ENCODE data around the gene PSMD5. TPM values are rescaled to one million over a fixed set of nuclear protein-coding genes. Genes with fewer than 3 reads are reported as not detected.

The PSMD5 gene
- total RNA-seq, 1 donor from 2014 or later, result 54.3 TPM

DNA sequence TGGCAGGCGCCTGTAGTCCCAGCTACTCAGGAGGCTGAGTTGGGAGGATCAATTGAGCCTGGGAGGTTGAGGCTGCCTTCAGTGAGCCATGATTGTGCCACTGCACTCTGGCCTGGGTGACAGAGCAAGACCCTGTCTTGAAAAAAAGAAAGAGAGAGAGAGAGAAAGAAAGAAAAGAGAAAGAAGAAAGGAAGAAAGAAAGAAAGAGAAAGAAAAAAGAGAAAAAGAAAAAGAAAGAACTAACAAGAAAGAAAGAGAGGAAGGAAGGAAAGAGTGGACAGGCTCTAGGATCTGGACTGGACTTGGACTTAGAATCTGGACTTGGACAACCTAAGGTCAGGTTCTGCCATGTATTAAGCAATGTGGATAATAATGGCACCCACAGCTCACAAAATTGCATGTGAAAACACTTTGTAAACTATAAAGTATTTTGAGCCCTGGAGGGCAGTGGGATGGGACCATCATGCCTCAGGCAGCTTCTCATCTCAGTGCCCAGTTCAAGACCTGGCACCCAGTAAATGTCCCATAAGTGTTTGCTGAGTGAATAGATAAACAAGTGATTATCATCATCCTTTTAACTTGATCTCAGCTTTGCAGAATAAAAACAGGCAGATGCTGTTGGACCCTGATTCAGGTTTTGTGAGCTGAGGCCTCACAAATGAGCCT, 47.0 kb upstream of the PSMD5 start:
- Mint-ChIP-seq H3K27ac (ENCODE audit: unreplicated experiment) (peak overlapping the region; percentile 54), H3K4me1 (ENCODE audit: low read depth) (peaks cover 47% of the 10 kb centered on the region), H3K27me3 (ENCODE audit: low read depth) (no peaks in the 10 kb centered on the region), H3K9me3 (ENCODE audit: low read depth) (no peaks in the 10 kb centered on the region), H3K36me3 (ENCODE audit: low read depth) (no peaks in the 10 kb centered on the region), H3K4me3 (ENCODE audit: unreplicated experiment) (no peak overlapping the region)
- TF ChIP-seq, protein P1, sequence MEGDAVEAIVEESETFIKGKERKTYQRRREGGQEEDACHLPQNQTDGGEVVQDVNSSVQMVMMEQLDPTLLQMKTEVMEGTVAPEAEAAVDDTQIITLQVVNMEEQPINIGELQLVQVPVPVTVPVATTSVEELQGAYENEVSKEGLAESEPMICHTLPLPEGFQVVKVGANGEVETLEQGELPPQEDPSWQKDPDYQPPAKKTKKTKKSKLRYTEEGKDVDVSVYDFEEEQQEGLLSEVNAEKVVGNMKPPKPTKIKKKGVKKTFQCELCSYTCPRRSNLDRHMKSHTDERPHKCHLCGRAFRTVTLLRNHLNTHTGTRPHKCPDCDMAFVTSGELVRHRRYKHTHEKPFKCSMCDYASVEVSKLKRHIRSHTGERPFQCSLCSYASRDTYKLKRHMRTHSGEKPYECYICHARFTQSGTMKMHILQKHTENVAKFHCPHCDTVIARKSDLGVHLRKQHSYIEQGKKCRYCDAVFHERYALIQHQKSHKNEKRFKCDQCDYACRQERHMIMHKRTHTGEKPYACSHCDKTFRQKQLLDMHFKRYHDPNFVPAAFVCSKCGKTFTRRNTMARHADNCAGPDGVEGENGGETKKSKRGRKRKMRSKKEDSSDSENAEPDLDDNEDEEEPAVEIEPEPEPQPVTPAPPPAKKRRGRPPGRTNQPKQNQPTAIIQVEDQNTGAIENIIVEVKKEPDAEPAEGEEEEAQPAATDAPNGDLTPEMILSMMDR (IDR thresholded peaks at IDR 0.05), result no peak
- DNase-seq (ENCODE audit: low spot score), result no peak

DNA sequence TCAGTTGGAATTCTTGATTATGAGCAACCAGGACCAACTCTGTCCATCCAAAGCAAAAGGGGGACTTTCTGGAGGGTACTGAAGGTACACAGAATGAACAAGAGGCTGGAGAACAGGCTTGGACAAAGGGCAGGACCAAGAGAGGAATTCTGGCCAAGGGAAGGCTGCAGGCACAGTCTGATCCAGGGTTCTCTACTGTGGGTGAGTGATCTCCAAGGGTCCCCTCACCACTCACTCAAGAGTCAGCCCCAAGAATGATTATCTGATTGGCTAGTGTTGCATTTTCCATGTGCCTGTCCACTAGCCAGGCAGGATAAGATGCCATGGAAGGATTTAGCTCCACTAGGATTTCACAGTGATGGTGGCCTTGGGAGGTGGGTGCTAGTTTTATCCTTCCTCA, 45.9 kb upstream of the PSMD5 start:
- Mint-ChIP-seq H3K4me1 (ENCODE audit: low read depth) (peaks cover 47% of the 10 kb centered on the region), H3K27ac (ENCODE audit: unreplicated experiment) (no peak overlapping the region), H3K27me3 (ENCODE audit: low read depth) (no peaks in the 10 kb centered on the region), H3K36me3 (ENCODE audit: low read depth) (no peaks in the 10 kb centered on the region), H3K4me3 (ENCODE audit: unreplicated experiment) (no peak overlapping the region), H3K9me3 (ENCODE audit: low read depth) (no peaks in the 10 kb centered on the region)
- DNase-seq (ENCODE audit: low spot score), result no peak
- TF ChIP-seq, protein P1 (IDR thresholded peaks at IDR 0.05), result no peak

DNA sequence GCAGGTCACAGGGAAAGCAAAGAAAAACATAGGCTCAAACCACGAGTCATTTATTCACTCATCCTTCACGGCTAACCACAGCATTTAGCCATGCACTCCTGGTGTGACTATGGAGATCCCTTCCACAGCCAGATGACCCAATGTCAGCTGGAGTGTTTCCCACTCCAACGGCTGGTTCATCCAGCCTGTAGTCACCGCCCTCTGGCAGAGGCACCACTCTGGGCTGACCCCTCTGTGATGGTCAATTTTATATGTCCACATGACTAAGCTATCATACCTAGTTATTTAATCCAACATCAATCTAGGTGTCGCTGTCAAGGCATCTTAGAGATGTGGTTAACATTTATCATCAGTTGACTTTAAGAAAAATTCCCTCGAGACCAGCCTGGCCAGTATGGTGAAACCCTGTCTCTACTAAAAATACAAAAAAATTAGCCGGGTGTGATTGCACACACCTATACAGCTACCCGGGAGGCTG, 43.8 kb upstream of the PSMD5 start:
- TF ChIP-seq, protein P1 (IDR thresholded peaks at IDR 0.05), result no peak
- H3K36me3 Mint-ChIP-seq (ENCODE audit: low read depth), result no peaks in the 10 kb centered on the region
- DNase-seq (ENCODE audit: low spot score), result no peak
- H3K4me1 Mint-ChIP-seq (ENCODE audit: low read depth), result peaks cover 26% of the 10 kb centered on the region
- no peaks in the 10 kb centered on the region for H3K9me3 Mint-ChIP-seq (ENCODE audit: low read depth)
- peak overlapping the region; percentile 4 for H3K27ac Mint-ChIP-seq (ENCODE audit: unreplicated experiment)
- H3K4me3 Mint-ChIP-seq (ENCODE audit: unreplicated experiment), result no peak overlapping the region
- no peaks in the 10 kb centered on the region for H3K27me3 Mint-ChIP-seq (ENCODE audit: low read depth)

DNA sequence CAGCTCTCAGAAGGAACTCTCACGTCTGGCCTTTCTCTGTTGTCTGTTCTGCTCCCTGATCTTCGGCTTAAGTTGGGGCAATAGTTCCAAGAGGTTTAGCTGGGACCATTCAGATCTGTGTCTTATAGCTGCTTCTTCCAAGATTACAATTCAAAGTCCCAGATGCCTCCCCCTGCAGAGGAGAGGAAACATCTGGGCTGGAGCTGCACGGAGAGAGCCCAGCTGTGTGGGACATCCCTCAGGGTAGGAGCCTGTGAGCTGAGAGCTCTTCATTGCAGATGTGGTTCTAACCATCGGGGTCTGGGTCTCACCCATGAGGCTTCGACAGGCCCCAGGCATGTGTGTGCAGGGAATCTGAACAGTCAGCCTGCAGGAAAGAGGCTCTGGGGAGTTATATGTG, 43.2 kb upstream of the PSMD5 start:
- Mint-ChIP-seq H3K9me3 (ENCODE audit: low read depth) (no peaks in the 10 kb centered on the region), H3K4me3 (ENCODE audit: unreplicated experiment) (no peak overlapping the region), H3K27ac (ENCODE audit: unreplicated experiment) (peak overlapping the region; percentile 33), H3K36me3 (ENCODE audit: low read depth) (no peaks in the 10 kb centered on the region), H3K4me1 (ENCODE audit: low read depth) (peaks cover 25% of the 10 kb centered on the region), H3K27me3 (ENCODE audit: low read depth) (no peaks in the 10 kb centered on the region)
- DNase-seq (ENCODE audit: low spot score), result no peak
- TF ChIP-seq, protein P1 (IDR thresholded peaks at IDR 0.05), result no peak

DNA sequence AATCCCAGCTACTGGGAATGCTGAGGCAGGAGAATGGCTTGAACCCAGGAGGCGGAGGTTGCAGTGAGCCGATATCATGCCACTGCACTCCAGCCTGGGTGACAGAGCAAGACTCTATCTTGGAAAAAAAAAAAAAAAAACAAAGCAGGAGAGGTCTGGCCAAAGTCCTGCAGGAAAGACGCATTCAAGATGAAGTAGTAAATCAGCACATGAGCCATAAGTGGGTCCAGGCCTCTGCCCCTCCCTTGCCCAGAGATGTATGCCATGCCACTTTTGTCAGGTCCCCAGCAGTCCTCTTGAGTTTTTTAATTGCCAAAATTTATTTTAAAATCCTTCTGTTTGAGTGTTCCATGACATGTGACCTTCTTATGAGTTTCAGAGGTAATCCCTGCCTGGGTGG, 42.7 kb upstream of the PSMD5 start:
- Mint-ChIP-seq H3K4me3 (ENCODE audit: unreplicated experiment) (no peak overlapping the region), H3K4me1 (ENCODE audit: low read depth) (peaks cover 25% of the 10 kb centered on the region), H3K27me3 (ENCODE audit: low read depth) (no peaks in the 10 kb centered on the region), H3K27ac (ENCODE audit: unreplicated experiment) (peak overlapping the region; percentile 43), H3K9me3 (ENCODE audit: low read depth) (no peaks in the 10 kb centered on the region), H3K36me3 (ENCODE audit: low read depth) (no peaks in the 10 kb centered on the region)
- DNase-seq (ENCODE audit: low spot score), result no peak
- TF ChIP-seq, protein P1 (IDR thresholded peaks at IDR 0.05), result no peak

Measured in chondrocyte (in vitro differentiated cells).